NCI-H524 treated with DMSO at 0.1 percent for 48 hours (cell line): ENCODE results near the gene MORC1.
"Not testable (repeated sequence)": the region's sequence is repeated elsewhere in the genome, so short reads cannot be mapped to it uniquely, and the experiment has no call there.

Source experiments
- DNase-seq: peaks from one replicate; lab custom pipeline; 2025; lab: John Stamatoyannopoulos, UW

The MORC1 gene

GRCh38 chr3:109112946-109113760 lies 4.8 kb downstream of the MORC1 start:
- no peak for DNase-seq

- DNase-seq: no peak
Measured at GRCh38 chr3:109109574-109109973, 8.4 kb downstream of the MORC1 start.

GRCh38 chr3:109098079-109098644 lies 19.8 kb downstream of the MORC1 start:
- DNase-seq: peak; percentile 88

GRCh38 chr3:109095166-109095565 lies 22.8 kb downstream of the MORC1 start:
- peak; percentile 98 for DNase-seq

GRCh38 chr3:109093561-109093960 lies 24.4 kb downstream of the MORC1 start:
- DNase-seq: no peak

- DNase-seq: no peak
Measured at GRCh38 chr3:109091846-109092245, 26.1 kb downstream of the MORC1 start.

- DNase-seq: no peak
Measured at GRCh38 chr3:109089265-109089664, 28.7 kb downstream of the MORC1 start.

- DNase-seq: no peak
Measured at GRCh38 chr3:109081746-109082510, 36.0 kb downstream of the MORC1 start.

GRCh38 chr3:109080090-109080489 lies 37.8 kb downstream of the MORC1 start:
- not testable (repeated sequence) for DNase-seq

- DNase-seq: no peak
Measured at GRCh38 chr3:109073116-109073515, 44.8 kb downstream of the MORC1 start.

GRCh38 chr3:109072194-109072593 lies 45.7 kb downstream of the MORC1 start:
- DNase-seq: no peak

GRCh38 chr3:109071350-109072142 lies 46.4 kb downstream of the MORC1 start:
- no peak for DNase-seq

- no peak for DNase-seq
Measured at GRCh38 chr3:109070211-109070610, 47.7 kb downstream of the MORC1 start.

GRCh38 chr3:109066864-109067263 lies 51.1 kb downstream of the MORC1 start:
- no peak for DNase-seq

- DNase-seq: no peak
Measured at GRCh38 chr3:109059264-109059663, 58.7 kb downstream of the MORC1 start.

- no peak for DNase-seq
Measured at GRCh38 chr3:109057616-109058015, 60.3 kb downstream of the MORC1 start.

GRCh38 chr3:109057056-109057455 lies 60.9 kb downstream of the MORC1 start:
- DNase-seq: no peak

- DNase-seq: peak; percentile 63
Measured at GRCh38 chr3:109050591-109051167, 67.3 kb downstream of the MORC1 start.

GRCh38 chr3:109047366-109047765 lies 70.6 kb downstream of the MORC1 start:
- no peak for DNase-seq

GRCh38 chr3:109045271-109046040 lies 72.5 kb downstream of the MORC1 start:
- DNase-seq: no peak

- no peak for DNase-seq
Measured at GRCh38 chr3:109035082-109035481, 82.9 kb downstream of the MORC1 start.
